Measurements from ENCODE around the gene RNF138.
"Not testable (repeated sequence)": the region's sequence is repeated elsewhere in the genome, so short reads cannot be mapped to it uniquely, and the experiment has no call there.

Gene RNF138

DNA sequence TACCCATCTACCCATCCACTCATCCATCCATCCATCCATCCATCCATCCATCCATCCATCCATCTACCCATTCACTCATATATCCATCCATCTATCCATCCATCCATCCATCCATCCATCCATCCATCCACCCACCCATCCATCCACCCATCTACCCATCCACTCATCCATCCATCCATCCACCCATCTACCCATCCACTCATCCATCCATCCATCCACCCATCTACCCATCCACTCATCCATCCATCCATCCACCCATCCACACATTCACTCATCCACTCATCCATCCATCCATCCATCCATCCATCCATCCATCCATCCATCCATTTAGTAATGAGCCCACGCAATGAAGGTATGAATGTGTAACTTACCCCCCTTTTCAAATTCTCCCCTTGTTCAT lies 85.1 kb downstream of the RNF138 start:
- WGBS, result 92% methylated on average over 1 of the region's 1 CpG
- not testable (repeated sequence) for H3K36me3 ChIP-seq (ENCODE audit: insufficient read depth, low read length)

GRCh38 chr18:32177530-32177929 lies 85.9 kb downstream of the RNF138 start:
- no peak overlapping the region for H3K27ac ChIP-seq (ENCODE audit: low read depth, low read length)
- H3K4me1 ChIP-seq (ENCODE audit: insufficient read depth, low read length), result no peaks in the 10 kb centered on the region
- 89% methylated on average over 3 of the region's 3 CpGs for WGBS
- no peak overlapping the region for H3K4me3 ChIP-seq (ENCODE audit: low read length)
- H3K9ac ChIP-seq (ENCODE audit: low read depth, low read length), result no peak overlapping the region
- no peaks in the 10 kb centered on the region for H3K36me3 ChIP-seq (ENCODE audit: insufficient read depth, low read length)
- H3K9me3 ChIP-seq (ENCODE audit: insufficient read depth, low read depth, low read length), result no peaks in the 10 kb centered on the region
- H3K27me3 ChIP-seq (ENCODE audit: insufficient read depth, low read length), result no peaks in the 10 kb centered on the region

More for the DNA sequence above, 85.1 kb downstream of the RNF138 start:
- H3K4me1 ChIP-seq (ENCODE audit: insufficient read depth, low read length); H3K27ac ChIP-seq (ENCODE audit: low read depth, low read length); H3K9me3 ChIP-seq (ENCODE audit: insufficient read depth, low read depth, low read length); H3K27me3 ChIP-seq (ENCODE audit: insufficient read depth, low read length); H3K9ac ChIP-seq (ENCODE audit: low read depth, low read length); H3K4me3 ChIP-seq (ENCODE audit: low read length): not testable (repeated sequence)
